Psoas muscle (tissue), 8 donors: ENCODE results near the gene SULT4A1. TPM values are rescaled to one million over a fixed set of nuclear protein-coding genes. Genes with fewer than 3 reads are reported as not detected.

Experiments
- ATAC-seq, 4 donors: fragments of 200-7000 bp; cut with Tn5 transposase; one replicate each; pipeline ENCODE4 v1.9.1; 2020; ENCODE audit warnings: moderate library complexity in 3 of 4, mild to moderate bottlenecking in 2 of 4
- DNase-seq, 2 donors: peaks; one replicate each; pipeline ENCODE4 v3.0.0-alpha.2; 2020
- H3K27ac ChIP-seq: fragments of 200-600 bp; one replicate; pipeline ENCODE4 v1.8.0; 2022
- H3K27me3 ChIP-seq, 3 donors: fragments of 200-600 bp in 1 of 3; one replicate each; pipeline versions ENCODE4 v1.6.1 to v1.8.0; 2013 to 2022; ENCODE audit warnings: low read length in 2 of 3, mild to moderate bottlenecking in 2 of 3, moderate library complexity in 1 of 3; ENCODE audit not compliant: insufficient read depth in 3 of 3
- H3K36me3 ChIP-seq, 2 donors: fragments of 200-600 bp in 1 of 2; one replicate each; pipeline versions ENCODE4 v1.6.1 to v1.8.0; 2013 to 2022; ENCODE audit warnings: low read depth in 1 of 2, mild to moderate bottlenecking in 1 of 2, moderate library complexity in 1 of 2; ENCODE audit not compliant: insufficient read depth in 1 of 2
- H3K4me1 ChIP-seq: fragments of 200-600 bp; one replicate; pipeline ENCODE4 v1.8.0; 2022
- H3K4me3 ChIP-seq: fragments of 200-600 bp; one replicate; pipeline ENCODE4 v1.8.0; 2022; ENCODE audit warnings: mild to moderate bottlenecking
- H3K9me3 ChIP-seq: fragments of 200-600 bp; one replicate; pipeline ENCODE4 v1.8.0; 2022
- WGBS, 3 donors: extraction: QIAGEN DNeasy Blood & Tissue Kit; methylation state at CpG; one replicate each; pipeline versions ENCODE4 v1.1.6 to v1.1.7; 2013; 5-methylcytosine and 5-hydroxymethylcytosine counted together
- intact Hi-C, 2 donors: fragments of 100-400 bp; cut with DNase I; formaldehyde crosslinking; loops; one replicate each; pipeline versions ENCODE4 v1.11.0 to v1.14.2; 2022
- polyA plus RNA-seq, 3 donors: library from polyadenylated mRNA; stranded (reverse); fragments of 200-250 nt; gene quantifications; one replicate each; pipeline ENCODE4 v1.2.3, GENCODE V29; 2013
- total RNA-seq, 4 donors: library from RNA; stranded (reverse); fragmentation: NEBNext Ultra II Directional in 2 of 4; extraction: Animal tissue kit (Norgen Biotek cat#: 25700) in 2 of 4; gene quantifications; one replicate each; pipeline versions ENCODE4 v1.2.1 to v1.2.4, GENCODE V29; 2021 to 2023
- TF ChIP-seq, protein P1 (sequence below): fragments of 200-600 bp; IDR thresholded peaks from one replicate; pipeline ENCODE4 v1.8.0; 2022; ENCODE audit warnings: antibody characterized with exemption
- donor health status: healthy with polysubstance abuse.
- donor health status: DM: no; HTN: no; CAD: no; lungs with moderate emphysema.
- donor health status: Bipolar disorder and iron deficiency.
- donor health status: healthy.
- donor health status: DM: yes; HTN: yes; CAD: no.
- donor health status: DM: no; HTN: no; CAD: no.
- donor health status: DM: no; HTN: no; CAD: no.
- donor health status: DM: yes; HTN: yes; CAD: no.

SULT4A1 gene
- total and polyA plus RNA-seq, 7 donors, result 0.08 to 0.23 TPM; not detected in 5

DNA sequence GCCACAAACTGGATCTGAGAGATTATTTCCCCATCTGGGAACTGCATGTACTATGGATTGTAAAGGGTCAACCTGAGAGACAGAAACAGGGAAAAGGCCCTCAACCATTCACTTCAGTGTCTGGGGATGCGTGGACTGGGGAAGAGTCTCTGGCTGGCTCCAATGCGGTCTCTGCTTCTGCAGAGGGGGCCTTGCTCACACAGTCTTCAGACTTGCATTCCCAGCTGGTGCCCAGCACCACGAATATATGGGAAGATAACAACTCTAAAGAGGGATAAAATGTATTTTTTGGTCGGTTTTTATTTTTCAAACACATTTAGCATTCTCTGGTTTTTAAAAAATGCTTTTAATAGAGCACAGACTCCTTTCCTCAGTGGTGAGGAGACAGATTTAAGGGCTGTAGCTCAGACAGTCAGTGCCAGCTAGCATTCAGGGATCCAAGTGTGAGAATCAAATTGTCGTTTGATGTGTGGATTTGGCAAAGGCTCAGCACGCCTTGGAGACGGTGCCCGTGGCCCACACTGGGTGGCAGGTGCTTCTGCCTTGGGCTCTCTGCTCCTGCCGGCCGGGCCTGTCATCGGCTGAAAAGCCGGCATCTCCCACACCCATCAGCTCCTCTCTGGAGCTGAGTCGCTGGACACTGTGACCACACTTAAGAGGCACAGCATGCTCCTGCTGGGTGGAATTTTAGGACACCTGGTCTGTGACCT is 42.2 kb downstream of the SULT4A1 start:
- no peak overlapping the region for H3K27ac ChIP-seq
- no peak for ATAC-seq
- peaks cover 0 to 39% (median 22%) of the 10 kb centered on the region in 3 donors for H3K27me3 ChIP-seq
- TF ChIP-seq, protein P1, sequence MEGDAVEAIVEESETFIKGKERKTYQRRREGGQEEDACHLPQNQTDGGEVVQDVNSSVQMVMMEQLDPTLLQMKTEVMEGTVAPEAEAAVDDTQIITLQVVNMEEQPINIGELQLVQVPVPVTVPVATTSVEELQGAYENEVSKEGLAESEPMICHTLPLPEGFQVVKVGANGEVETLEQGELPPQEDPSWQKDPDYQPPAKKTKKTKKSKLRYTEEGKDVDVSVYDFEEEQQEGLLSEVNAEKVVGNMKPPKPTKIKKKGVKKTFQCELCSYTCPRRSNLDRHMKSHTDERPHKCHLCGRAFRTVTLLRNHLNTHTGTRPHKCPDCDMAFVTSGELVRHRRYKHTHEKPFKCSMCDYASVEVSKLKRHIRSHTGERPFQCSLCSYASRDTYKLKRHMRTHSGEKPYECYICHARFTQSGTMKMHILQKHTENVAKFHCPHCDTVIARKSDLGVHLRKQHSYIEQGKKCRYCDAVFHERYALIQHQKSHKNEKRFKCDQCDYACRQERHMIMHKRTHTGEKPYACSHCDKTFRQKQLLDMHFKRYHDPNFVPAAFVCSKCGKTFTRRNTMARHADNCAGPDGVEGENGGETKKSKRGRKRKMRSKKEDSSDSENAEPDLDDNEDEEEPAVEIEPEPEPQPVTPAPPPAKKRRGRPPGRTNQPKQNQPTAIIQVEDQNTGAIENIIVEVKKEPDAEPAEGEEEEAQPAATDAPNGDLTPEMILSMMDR, result no peak
- intact Hi-C loops, result loop anchor here in 1 of 2 donors (10.0 kb wide), 1 partner anchor 135 kb away; the partner anchor contains the start of gene SAMM50
- H3K9me3 ChIP-seq, result no peaks in the 10 kb centered on the region
- 46 to 58% (median 54%) methylated on average over 13 of the region's 13 CpGs for WGBS, 3 donors
- H3K4me1 ChIP-seq, result no peaks in the 10 kb centered on the region
- H3K36me3 ChIP-seq, result no peaks in the 10 kb centered on the region
- DNase-seq, result no peak
- no peak overlapping the region for H3K4me3 ChIP-seq

GRCh38 chr22:43819421-43819921 is 42.8 kb downstream of the SULT4A1 start:
- TF ChIP-seq, protein P1, result no peak
- intact Hi-C loops, result no loop called here
- Histone ChIP-seq H3K27me3 (peaks cover 0 to 36% (median 18%) of the 10 kb centered on the region in 3 donors), H3K27ac (no peak overlapping the region), H3K4me1 (no peaks in the 10 kb centered on the region), H3K36me3 (no peaks in the 10 kb centered on the region), H3K4me3 (no peak overlapping the region), H3K9me3 (no peaks in the 10 kb centered on the region)
- DNase-seq (no peak), ATAC-seq (no peak)
- 55 to 61% (median 57%) methylated on average over 12 of the region's 12 CpGs for WGBS, 3 donors

DNA sequence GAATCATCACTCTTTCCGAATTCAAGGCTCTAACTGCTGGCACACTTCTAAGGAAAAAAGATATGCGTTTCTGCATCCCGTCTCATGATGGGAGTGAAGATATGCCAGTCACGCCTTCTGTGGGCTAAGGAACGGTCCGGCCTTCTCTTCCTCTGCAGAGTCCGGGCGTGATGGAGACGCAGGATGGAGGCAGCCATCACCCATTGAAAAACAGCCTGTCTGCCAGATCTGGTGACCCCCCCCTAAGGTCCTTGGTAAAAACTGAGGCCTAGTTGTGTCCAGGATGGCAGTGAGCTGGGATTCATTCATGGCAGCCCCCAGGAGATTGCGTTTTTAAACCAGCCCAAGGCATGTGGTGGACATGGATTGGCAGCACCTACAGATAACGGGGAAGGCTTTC is 43.3 kb downstream of the SULT4A1 start:
- no peak for DNase-seq
- TF ChIP-seq, protein P1, result no peak
- Histone ChIP-seq H3K27me3 (peaks cover 0 to 32% (median 18%) of the 10 kb centered on the region in 3 donors), H3K4me3 (no peak overlapping the region), H3K4me1 (no peaks in the 10 kb centered on the region), H3K36me3 (no peaks in the 10 kb centered on the region), H3K9me3 (no peaks in the 10 kb centered on the region), H3K27ac (no peak overlapping the region)
- 82 to 87% (median 85%) methylated on average over 11 of the region's 11 CpGs for WGBS, 3 donors
- ATAC-seq, result no peak
- intact Hi-C loops, result no loop called here

- TF ChIP-seq, protein P1, result no peak
- no peaks in the 10 kb centered on the region for H3K36me3 ChIP-seq
- peaks cover 10% of the 10 kb centered on the region for H3K4me1 ChIP-seq
- intact Hi-C loops, result no loop called here
- H3K27me3 ChIP-seq, result peaks cover 0 to 21% (median 10%) of the 10 kb centered on the region in 3 donors
- 94 to 95% (median 95%) methylated on average over 9 of the region's 9 CpGs for WGBS, 3 donors
- H3K9me3 ChIP-seq, result no peaks in the 10 kb centered on the region
- DNase-seq, result no peak
- no peak overlapping the region for H3K4me3 ChIP-seq
- ATAC-seq, result no peak
- no peak overlapping the region for H3K27ac ChIP-seq
These were observed 44.9 kb downstream of the SULT4A1 start for GRCh38 chr22:43817402-43817801.
